Parathyroid adenoma (tissue), 2 donors: ENCODE data around the gene BARHL1.

Experiments
- H2AFZ ChIP-seq: fragments of 300-600 bp; sonication (generic); one replicate; pipeline ENCODE4 v1.7.0; 2017; ENCODE audit warnings: antibody characterized with exemption, mild to moderate bottlenecking
- H3K27ac ChIP-seq: fragments of 300-600 bp; sonication (generic); one replicate; pipeline ENCODE4 v1.7.0; 2017
- H3K27me3 ChIP-seq: fragments of 300-600 bp; sonication (generic); one replicate; pipeline ENCODE4 v1.7.0; 2017; ENCODE audit warnings: low read length; ENCODE audit not compliant: control insufficient read depth, insufficient read depth
- H3K36me3 ChIP-seq: fragments of 300-600 bp; sonication (generic); one replicate; pipeline ENCODE4 v1.7.0; 2017; ENCODE audit warnings: low read length; ENCODE audit not compliant: control insufficient read depth, insufficient read depth
- H3K4me1 ChIP-seq: fragments of 300-600 bp; sonication (generic); one replicate; pipeline ENCODE4 v1.7.0; 2017; ENCODE audit warnings: control low read depth
- H3K4me2 ChIP-seq: fragments of 300-600 bp; sonication (generic); one replicate; pipeline ENCODE4 v1.7.0; 2017; ENCODE audit warnings: low read length
- H3K4me3 ChIP-seq: fragments of 300-600 bp; sonication (generic); one replicate; pipeline ENCODE4 v1.7.0; 2017; ENCODE audit warnings: low read depth, low read length
- H3K79me2 ChIP-seq: fragments of 300-600 bp; sonication (generic); one replicate; pipeline ENCODE4 v1.7.0; 2017; ENCODE audit warnings: control low read depth
- H3K9ac ChIP-seq: fragments of 300-600 bp; sonication (generic); one replicate; pipeline ENCODE4 v1.7.0; 2017; ENCODE audit warnings: mild to moderate bottlenecking
- H3K9me3 ChIP-seq: fragments of 300-600 bp; sonication (generic); one replicate; pipeline ENCODE4 v1.7.0; 2017; ENCODE audit warnings: low read length; ENCODE audit not compliant: control insufficient read depth
- TF ChIP-seq, protein P1 (sequence below): fragments of 300-600 bp; sonication (generic); IDR thresholded peaks from one replicate; pipeline ENCODE4 v1.7.0; 2017; ENCODE audit warnings: antibody characterized with exemption, mild to moderate bottlenecking
- donor health status: primary hyperparathyroidism.

Gene BARHL1

GRCh38 chr9:132634327-132634726, 51.9 kb downstream of the BARHL1 start:
- TF ChIP-seq, protein P1, sequence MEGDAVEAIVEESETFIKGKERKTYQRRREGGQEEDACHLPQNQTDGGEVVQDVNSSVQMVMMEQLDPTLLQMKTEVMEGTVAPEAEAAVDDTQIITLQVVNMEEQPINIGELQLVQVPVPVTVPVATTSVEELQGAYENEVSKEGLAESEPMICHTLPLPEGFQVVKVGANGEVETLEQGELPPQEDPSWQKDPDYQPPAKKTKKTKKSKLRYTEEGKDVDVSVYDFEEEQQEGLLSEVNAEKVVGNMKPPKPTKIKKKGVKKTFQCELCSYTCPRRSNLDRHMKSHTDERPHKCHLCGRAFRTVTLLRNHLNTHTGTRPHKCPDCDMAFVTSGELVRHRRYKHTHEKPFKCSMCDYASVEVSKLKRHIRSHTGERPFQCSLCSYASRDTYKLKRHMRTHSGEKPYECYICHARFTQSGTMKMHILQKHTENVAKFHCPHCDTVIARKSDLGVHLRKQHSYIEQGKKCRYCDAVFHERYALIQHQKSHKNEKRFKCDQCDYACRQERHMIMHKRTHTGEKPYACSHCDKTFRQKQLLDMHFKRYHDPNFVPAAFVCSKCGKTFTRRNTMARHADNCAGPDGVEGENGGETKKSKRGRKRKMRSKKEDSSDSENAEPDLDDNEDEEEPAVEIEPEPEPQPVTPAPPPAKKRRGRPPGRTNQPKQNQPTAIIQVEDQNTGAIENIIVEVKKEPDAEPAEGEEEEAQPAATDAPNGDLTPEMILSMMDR, result no peak

DNA sequence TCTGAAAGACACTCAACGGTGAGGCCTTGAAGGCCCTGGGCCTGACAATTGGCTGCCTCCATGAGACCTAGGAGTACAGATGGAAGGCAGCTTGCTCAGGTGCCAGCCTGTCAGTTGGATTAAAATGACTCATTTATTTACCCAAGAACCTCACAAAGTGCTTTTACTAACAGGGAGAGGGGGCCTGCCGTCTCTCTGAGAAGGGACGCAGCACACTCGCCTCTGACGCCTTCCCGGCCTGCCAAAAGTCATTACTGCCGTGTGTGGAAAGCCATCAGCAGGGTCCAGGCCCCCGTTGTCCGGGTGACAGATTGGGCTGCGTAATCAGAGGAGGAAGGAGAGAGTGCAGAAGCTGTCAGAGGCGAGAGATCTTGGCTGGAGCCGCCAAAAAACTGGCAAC, 54.9 kb downstream of the BARHL1 start:
- no peaks in the 10 kb centered on the region for H3K9me3 ChIP-seq
- TF ChIP-seq, protein P1, result no peak
- H3K9ac ChIP-seq, result no peak overlapping the region
- no peak overlapping the region for H3K27ac ChIP-seq
- H3K27me3 ChIP-seq, result no peaks in the 10 kb centered on the region
- H3K4me3 ChIP-seq, result no peak overlapping the region
- no peaks in the 10 kb centered on the region for H3K79me2 ChIP-seq
- H3K4me1 ChIP-seq, result no peaks in the 10 kb centered on the region
- no peak overlapping the region for H2AFZ ChIP-seq
- H3K4me2 ChIP-seq, result no peak overlapping the region
- H3K36me3 ChIP-seq, result no peaks in the 10 kb centered on the region

More at GRCh38 chr9:132634327-132634726, 51.9 kb downstream of the BARHL1 start:
- Histone ChIP-seq H2AFZ (no peak overlapping the region), H3K36me3 (no peaks in the 10 kb centered on the region), H3K79me2 (no peaks in the 10 kb centered on the region), H3K27ac (no peak overlapping the region), H3K4me3 (no peak overlapping the region), H3K9me3 (no peaks in the 10 kb centered on the region), H3K9ac (no peak overlapping the region), H3K4me1 (no peaks in the 10 kb centered on the region), H3K4me2 (no peak overlapping the region), H3K27me3 (no peaks in the 10 kb centered on the region)

- H3K36me3 ChIP-seq, result no peaks in the 10 kb centered on the region
- H3K27me3 ChIP-seq, result no peaks in the 10 kb centered on the region
- H3K27ac ChIP-seq, result no peak overlapping the region
- no peak overlapping the region for H2AFZ ChIP-seq
- H3K79me2 ChIP-seq, result no peaks in the 10 kb centered on the region
- TF ChIP-seq, protein P1, result no peak
- H3K4me3 ChIP-seq, result no peak overlapping the region
- H3K4me2 ChIP-seq, result no peak overlapping the region
- no peaks in the 10 kb centered on the region for H3K9me3 ChIP-seq
- H3K9ac ChIP-seq, result no peak overlapping the region
- H3K4me1 ChIP-seq, result no peaks in the 10 kb centered on the region
These were observed 55.4 kb downstream of the BARHL1 start for GRCh38 chr9:132637801-132638200.

DNA sequence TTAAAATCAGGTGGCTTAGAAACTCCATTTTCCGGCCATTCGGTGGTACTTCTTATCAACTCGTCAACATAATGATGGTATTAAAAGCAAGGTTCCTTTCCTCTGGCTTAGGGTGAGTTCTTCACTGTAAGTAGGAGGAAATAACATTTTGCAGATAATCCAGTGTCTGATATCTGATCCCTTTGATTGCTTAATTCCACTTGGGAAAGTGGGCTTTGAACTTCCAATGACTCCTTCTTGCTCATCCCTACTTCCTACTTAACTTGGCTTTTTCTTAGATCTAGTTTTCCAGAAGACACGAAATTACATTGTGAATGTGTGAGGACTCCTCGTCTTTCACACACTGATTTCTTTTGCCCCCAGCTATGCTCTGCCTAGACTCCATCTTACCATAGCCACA, 55.8 kb downstream of the BARHL1 start:
- no peaks in the 10 kb centered on the region for H3K4me1 ChIP-seq
- no peaks in the 10 kb centered on the region for H3K9me3 ChIP-seq
- no peaks in the 10 kb centered on the region for H3K27me3 ChIP-seq
- no peak overlapping the region for H3K9ac ChIP-seq
- H2AFZ ChIP-seq, result no peak overlapping the region
- H3K4me2 ChIP-seq, result no peak overlapping the region
- TF ChIP-seq, protein P1, result no peak
- H3K27ac ChIP-seq, result no peak overlapping the region
- H3K4me3 ChIP-seq, result no peak overlapping the region
- H3K36me3 ChIP-seq, result no peaks in the 10 kb centered on the region
- H3K79me2 ChIP-seq, result no peaks in the 10 kb centered on the region

DNA sequence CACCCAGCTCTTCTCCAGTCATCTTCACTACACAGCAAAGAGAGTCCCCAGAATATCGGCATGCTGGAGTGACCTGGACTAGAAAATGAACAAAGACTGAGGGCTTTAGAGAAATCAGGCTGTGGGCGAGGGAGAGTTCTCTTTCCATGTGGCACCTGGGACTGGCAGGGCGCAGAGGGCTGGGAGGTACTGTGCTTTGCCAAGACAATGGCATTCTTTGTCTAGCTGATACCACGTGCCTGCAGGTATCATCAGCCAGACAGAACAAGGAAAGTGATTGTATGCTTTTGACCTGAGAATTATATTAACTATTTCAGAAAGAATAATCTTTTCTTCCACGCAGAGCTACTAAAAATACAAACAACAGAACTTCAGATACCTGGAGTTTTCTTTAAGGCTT, 56.9 kb downstream of the BARHL1 start:
- no peaks in the 10 kb centered on the region for H3K4me1 ChIP-seq
- H3K9me3 ChIP-seq, result no peaks in the 10 kb centered on the region
- TF ChIP-seq, protein P1, result no peak
- no peaks in the 10 kb centered on the region for H3K36me3 ChIP-seq
- H3K4me3 ChIP-seq, result no peak overlapping the region
- H2AFZ ChIP-seq, result no peak overlapping the region
- no peak overlapping the region for H3K4me2 ChIP-seq
- H3K27ac ChIP-seq, result no peak overlapping the region
- no peaks in the 10 kb centered on the region for H3K79me2 ChIP-seq
- H3K27me3 ChIP-seq, result no peaks in the 10 kb centered on the region
- H3K9ac ChIP-seq, result no peak overlapping the region
